Measurements from ENCODE around the gene FGF8. TPM values are rescaled to one million over a fixed set of nuclear protein-coding genes. Genes with fewer than 3 reads are reported as not detected.

FGF8 gene
- total and polyA plus RNA-seq, 9 of the 15 experiments (the other 6 are each of a cell fraction or from before 2014, with no cell fraction given) = 0.13 to 0.82 (median 0.37) TPM; not detected in 5

DNA sequence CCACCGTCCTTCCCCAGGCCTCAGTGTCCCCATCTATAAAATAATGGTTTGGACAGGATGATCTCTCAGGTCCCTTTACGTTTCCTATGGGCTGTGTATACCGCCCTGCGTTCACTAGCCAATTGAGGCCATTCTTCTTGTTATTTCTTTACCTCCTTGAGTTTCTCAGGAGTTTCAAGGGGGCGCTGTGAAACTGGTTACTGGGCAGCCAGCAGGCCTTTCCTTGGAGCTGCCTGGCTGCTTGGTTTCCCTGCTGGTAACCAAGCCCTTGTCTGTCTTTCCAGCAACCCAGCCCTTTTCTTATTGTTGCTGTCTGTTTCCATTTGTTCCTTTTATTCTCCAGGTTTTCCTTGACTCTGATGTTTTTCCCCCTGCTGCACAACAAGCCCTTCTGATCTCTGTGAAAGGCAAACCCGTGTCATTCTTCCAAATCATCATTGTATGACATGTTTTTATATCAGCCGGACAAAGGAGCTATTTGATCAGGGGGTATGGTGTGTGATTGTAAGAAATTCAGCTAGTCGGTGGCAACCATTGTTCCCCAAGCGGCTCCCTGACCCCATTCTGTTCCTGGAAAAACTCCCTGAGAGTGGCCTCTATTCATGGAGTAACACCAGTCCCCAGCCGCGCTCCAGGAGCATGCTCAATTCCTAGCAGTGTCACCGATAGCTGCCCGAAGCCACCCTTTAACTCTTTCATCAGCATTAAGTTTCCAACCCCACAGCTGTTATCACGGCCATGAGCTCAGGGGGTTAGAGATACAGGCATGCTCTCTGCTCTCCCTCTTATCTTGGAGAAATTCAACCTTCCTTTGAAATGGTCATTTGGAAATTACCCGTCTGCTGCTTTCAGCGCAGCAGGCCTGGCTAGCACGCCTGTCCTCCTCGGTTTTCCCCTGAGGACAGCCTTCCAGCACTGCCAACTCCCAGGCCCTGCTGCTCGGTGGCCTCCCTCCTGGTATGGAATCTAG, 26.6 kb downstream of the FGF8 start (continued):
- TF ChIP-seq, protein P1, sequence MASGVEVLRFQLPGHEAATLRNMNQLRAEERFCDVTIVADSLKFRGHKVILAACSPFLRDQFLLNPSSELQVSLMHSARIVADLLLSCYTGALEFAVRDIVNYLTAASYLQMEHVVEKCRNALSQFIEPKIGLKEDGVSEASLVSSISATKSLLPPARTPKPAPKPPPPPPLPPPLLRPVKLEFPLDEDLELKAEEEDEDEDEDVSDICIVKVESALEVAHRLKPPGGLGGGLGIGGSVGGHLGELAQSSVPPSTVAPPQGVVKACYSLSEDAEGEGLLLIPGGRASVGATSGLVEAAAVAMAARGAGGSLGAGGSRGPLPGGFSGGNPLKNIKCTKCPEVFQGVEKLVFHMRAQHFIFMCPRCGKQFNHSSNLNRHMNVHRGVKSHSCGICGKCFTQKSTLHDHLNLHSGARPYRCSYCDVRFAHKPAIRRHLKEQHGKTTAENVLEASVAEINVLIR (CRISPR knock-in tag; IDR thresholded peaks at IDR 0.05) = no peak
- TF ChIP-seq SAP30 (IDR thresholded peaks at IDR 0.05; ENCODE audit: borderline replicate concordance, insufficient read depth, low read depth, low read length, poor library complexity, severe bottlenecking) (no peak), CBX5 (IDR thresholded peaks at IDR 0.05; ENCODE audit: borderline replicate concordance, low read depth) (no peak), TAF1 (IDR thresholded peaks at IDR 0.05; ENCODE audit: control insufficient read depth, extremely low read depth, insufficient read depth, low read length, severe bottlenecking) (no peak), RBM25 (IDR thresholded peaks at IDR 0.05; ENCODE audit: low read depth, low read length, severe bottlenecking) (no peak), HSF4 (CRISPR knock-in tag; IDR thresholded peaks at IDR 0.05; ENCODE audit: borderline replicate concordance) (peak; percentile 61; the same call in 1 of the 2 replicates), FOXA1 (IDR thresholded peaks at IDR 0.05; ENCODE audit: borderline replicate concordance) (no peak), ZC3H8 (IDR thresholded peaks at IDR 0.05) (no peak), FOXK2 (conservative IDR thresholded peaks at IDR 0.05 in 1 of 2, IDR thresholded peaks at IDR 0.05 in 1 of 2; ENCODE audit: low read depth in 2 of 2) (no peak), ARID1B (IDR thresholded peaks at IDR 0.05) (peak; percentile 68), LEF1 (IDR thresholded peaks at IDR 0.05) (0 out of 2 replicates have a peak, but pooled peaks have one; percentile 44), DIDO1 (tag; IDR thresholded peaks at IDR 0.05; ENCODE audit: low read depth) (no peak), ZC3H11A (IDR thresholded peaks at IDR 0.05; ENCODE audit: low read depth, low read length) (no peak)
- TF ChIP-seq, protein P2, sequence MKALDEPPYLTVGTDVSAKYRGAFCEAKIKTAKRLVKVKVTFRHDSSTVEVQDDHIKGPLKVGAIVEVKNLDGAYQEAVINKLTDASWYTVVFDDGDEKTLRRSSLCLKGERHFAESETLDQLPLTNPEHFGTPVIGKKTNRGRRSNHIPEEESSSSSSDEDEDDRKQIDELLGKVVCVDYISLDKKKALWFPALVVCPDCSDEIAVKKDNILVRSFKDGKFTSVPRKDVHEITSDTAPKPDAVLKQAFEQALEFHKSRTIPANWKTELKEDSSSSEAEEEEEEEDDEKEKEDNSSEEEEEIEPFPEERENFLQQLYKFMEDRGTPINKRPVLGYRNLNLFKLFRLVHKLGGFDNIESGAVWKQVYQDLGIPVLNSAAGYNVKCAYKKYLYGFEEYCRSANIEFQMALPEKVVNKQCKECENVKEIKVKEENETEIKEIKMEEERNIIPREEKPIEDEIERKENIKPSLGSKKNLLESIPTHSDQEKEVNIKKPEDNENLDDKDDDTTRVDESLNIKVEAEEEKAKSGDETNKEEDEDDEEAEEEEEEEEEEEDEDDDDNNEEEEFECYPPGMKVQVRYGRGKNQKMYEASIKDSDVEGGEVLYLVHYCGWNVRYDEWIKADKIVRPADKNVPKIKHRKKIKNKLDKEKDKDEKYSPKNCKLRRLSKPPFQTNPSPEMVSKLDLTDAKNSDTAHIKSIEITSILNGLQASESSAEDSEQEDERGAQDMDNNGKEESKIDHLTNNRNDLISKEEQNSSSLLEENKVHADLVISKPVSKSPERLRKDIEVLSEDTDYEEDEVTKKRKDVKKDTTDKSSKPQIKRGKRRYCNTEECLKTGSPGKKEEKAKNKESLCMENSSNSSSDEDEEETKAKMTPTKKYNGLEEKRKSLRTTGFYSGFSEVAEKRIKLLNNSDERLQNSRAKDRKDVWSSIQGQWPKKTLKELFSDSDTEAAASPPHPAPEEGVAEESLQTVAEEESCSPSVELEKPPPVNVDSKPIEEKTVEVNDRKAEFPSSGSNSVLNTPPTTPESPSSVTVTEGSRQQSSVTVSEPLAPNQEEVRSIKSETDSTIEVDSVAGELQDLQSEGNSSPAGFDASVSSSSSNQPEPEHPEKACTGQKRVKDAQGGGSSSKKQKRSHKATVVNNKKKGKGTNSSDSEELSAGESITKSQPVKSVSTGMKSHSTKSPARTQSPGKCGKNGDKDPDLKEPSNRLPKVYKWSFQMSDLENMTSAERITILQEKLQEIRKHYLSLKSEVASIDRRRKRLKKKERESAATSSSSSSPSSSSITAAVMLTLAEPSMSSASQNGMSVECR (CRISPR knock-in tag; IDR thresholded peaks at IDR 0.05) = 0 out of 2 replicates have a peak, but pooled peaks have one; percentile 25
- TF ChIP-seq, protein P3, sequence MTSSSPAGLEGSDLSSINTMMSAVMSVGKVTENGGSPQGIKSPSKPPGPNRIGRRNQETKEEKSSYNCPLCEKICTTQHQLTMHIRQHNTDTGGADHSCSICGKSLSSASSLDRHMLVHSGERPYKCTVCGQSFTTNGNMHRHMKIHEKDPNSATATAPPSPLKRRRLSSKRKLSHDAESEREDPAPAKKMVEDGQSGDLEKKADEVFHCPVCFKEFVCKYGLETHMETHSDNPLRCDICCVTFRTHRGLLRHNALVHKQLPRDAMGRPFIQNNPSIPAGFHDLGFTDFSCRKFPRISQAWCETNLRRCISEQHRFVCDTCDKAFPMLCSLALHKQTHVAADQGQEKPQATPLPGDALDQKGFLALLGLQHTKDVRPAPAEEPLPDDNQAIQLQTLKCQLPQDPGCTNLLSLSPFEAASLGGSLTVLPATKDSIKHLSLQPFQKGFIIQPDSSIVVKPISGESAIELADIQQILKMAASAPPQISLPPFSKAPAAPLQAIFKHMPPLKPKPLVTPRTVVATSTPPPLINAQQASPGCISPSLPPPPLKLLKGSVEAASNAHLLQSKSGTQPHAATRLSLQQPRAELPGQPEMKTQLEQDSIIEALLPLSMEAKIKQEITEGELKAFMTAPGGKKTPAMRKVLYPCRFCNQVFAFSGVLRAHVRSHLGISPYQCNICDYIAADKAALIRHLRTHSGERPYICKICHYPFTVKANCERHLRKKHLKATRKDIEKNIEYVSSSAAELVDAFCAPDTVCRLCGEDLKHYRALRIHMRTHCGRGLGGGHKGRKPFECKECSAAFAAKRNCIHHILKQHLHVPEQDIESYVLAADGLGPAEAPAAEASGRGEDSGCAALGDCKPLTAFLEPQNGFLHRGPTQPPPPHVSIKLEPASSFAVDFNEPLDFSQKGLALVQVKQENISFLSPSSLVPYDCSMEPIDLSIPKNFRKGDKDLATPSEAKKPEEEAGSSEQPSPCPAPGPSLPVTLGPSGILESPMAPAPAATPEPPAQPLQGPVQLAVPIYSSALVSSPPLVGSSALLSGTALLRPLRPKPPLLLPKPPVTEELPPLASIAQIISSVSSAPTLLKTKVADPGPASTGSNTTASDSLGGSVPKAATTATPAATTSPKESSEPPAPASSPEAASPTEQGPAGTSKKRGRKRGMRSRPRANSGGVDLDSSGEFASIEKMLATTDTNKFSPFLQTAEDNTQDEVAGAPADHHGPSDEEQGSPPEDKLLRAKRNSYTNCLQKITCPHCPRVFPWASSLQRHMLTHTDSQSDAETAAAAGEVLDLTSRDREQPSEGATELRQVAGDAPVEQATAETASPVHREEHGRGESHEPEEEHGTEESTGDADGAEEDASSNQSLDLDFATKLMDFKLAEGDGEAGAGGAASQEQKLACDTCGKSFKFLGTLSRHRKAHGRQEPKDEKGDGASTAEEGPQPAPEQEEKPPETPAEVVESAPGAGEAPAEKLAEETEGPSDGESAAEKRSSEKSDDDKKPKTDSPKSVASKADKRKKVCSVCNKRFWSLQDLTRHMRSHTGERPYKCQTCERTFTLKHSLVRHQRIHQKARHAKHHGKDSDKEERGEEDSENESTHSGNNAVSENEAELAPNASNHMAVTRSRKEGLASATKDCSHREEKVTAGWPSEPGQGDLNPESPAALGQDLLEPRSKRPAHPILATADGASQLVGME (CRISPR knock-in tag; IDR thresholded peaks at IDR 0.05) = no peak

All from K562 (cell line).